ENCODE results near the gene DUSP2. TPM values are rescaled to one million over a fixed set of nuclear protein-coding genes. Genes with fewer than 3 reads are reported as not detected.

DUSP2 gene
- total RNA-seq, 4 donors from 2014 or later = 14.0 to 21.1 (median 15.6) TPM

DNA sequence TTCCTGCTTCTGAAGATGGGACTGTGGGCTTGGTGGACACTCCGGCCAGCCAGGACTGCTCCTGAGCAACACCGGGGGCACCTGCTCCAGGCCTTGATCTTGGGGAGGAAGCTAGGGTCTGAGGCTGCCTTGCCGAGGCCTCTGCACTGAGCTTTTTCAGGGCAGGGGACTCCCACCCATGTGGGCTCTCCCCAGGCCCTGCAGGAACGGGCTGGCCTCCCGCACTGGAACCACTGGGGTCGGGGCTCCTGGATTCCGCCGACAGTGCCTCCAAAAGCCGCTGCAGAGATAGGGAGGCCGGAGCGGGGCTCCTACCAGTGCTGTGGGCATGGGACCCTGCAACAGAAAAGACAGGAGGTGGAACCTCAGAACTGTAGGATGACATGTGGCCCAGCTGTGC lies 21.3 kb downstream of the DUSP2 start:
- no peak for DNase-seq (ENCODE audit: low spot score in 2 of 2)
- H3K27ac ChIP-seq = no peak overlapping the region
- H3K9me3 ChIP-seq = no peaks in the 10 kb centered on the region
- no peak overlapping the region for H3K4me3 ChIP-seq
- H3K4me1 ChIP-seq = no peaks in the 10 kb centered on the region
- 82 to 93% methylated on average over 8 to 11 of the region's 11 CpGs for WGBS, 2 donors
- H3K36me3 ChIP-seq = no peaks in the 10 kb centered on the region
- H3K27me3 ChIP-seq = peaks cover 0 to 27% of the 10 kb centered on the region in 2 donors
- TF ChIP-seq, protein P1, sequence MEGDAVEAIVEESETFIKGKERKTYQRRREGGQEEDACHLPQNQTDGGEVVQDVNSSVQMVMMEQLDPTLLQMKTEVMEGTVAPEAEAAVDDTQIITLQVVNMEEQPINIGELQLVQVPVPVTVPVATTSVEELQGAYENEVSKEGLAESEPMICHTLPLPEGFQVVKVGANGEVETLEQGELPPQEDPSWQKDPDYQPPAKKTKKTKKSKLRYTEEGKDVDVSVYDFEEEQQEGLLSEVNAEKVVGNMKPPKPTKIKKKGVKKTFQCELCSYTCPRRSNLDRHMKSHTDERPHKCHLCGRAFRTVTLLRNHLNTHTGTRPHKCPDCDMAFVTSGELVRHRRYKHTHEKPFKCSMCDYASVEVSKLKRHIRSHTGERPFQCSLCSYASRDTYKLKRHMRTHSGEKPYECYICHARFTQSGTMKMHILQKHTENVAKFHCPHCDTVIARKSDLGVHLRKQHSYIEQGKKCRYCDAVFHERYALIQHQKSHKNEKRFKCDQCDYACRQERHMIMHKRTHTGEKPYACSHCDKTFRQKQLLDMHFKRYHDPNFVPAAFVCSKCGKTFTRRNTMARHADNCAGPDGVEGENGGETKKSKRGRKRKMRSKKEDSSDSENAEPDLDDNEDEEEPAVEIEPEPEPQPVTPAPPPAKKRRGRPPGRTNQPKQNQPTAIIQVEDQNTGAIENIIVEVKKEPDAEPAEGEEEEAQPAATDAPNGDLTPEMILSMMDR (IDR thresholded peaks at IDR 0.05) = no peak

DNA sequence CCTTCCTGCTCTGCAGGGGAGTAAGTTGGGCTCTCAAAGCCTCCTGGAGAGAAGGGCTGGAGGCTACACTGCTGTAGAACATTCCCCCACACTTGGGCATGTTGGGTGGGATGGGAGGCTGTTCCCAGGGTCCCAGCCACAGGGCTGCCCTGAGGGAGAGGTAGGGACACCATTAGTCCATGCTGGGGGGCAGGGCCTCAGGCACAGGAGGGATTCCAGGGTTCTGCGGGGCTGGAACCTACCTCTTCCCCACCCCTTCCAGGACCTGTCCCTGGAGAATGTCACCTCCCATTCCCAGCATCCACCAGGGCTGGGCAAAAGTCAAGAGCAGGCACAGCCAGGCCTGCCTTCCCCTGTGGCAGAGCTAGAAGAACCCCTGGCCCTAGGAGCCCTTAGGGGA lies 21.9 kb downstream of the DUSP2 start:
- TF ChIP-seq EP300 (IDR thresholded peaks at IDR 0.05) (no peak), POLR2A (IDR thresholded peaks at IDR 0.05) (no peak)
- TF ChIP-seq, protein P1 (IDR thresholded peaks at IDR 0.05) = no peak
- H3K27ac ChIP-seq = no peak overlapping the region
- no peak for DNase-seq (ENCODE audit: low spot score in 2 of 2)
- peaks cover 0 to 33% of the 10 kb centered on the region in 2 donors for H3K27me3 ChIP-seq
- H3K36me3 ChIP-seq = no peaks in the 10 kb centered on the region
- no peaks in the 10 kb centered on the region for H3K4me1 ChIP-seq
- no peak overlapping the region for H3K4me3 ChIP-seq
- H3K9me3 ChIP-seq = no peaks in the 10 kb centered on the region
- 80% methylated on average over 1 of the region's 1 CpG; no CpG with 5 or more reads in 1 of the 2 donors for WGBS, 2 donors

DNA sequence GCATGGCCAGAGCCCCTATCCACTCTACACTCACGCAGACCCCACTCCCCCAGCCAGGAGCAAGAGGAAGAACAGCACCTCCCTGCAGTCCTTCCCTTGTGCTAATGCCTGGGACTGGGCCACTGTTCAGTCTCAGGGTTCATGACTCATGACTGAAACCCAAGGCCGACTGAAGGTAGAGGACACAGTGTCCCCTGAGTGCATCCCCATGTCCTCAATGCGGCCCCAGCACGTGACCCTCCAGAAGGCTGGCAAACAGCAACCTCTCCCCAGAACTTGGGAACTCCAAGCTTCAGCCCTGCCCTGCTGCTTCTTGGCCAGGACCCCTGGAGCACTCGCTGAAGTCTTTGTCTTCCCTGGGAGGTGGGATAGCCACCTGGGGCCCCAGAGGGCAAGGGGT lies 22.8 kb downstream of the DUSP2 start:
- Histone ChIP-seq H3K27me3 (peaks cover 0 to 42% of the 10 kb centered on the region in 2 donors), H3K4me3 (no peak overlapping the region), H3K27ac (no peak overlapping the region), H3K9me3 (no peaks in the 10 kb centered on the region), H3K36me3 (no peaks in the 10 kb centered on the region), H3K4me1 (peaks cover 0 to 2% (median under 1%) of the 10 kb centered on the region in 4 donors)
- WGBS, 2 donors = 77 to 86% methylated on average over 4 to 5 of the region's 5 CpGs
- no peak for DNase-seq (ENCODE audit: low spot score in 2 of 2)
- TF ChIP-seq, protein P1 (IDR thresholded peaks at IDR 0.05) = no peak
- TF ChIP-seq POLR2A (IDR thresholded peaks at IDR 0.05) (no peak), EP300 (IDR thresholded peaks at IDR 0.05) (no peak)

DNA sequence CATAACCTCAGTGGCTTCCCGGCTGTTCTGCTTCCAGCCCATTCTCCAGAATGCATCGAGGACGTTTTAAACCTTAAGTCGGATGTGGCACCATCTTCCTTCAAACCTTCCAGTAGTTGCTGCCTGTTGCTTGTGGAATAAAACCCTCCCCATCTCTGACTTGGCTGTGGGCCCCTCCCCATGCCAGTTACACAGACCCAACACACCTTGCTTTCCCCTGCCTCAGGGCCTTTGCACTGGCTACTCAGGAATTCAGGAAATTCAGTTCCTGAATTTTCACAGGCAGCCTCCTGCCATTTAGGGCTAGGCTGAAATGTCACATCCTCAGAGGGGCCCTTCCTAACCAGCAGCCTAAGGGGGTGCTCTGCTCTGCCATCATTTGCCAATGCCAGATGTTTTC lies 23.8 kb downstream of the DUSP2 start:
- no peak overlapping the region for H3K4me3 ChIP-seq
- no peaks in the 10 kb centered on the region for H3K9me3 ChIP-seq
- no peak for DNase-seq (ENCODE audit: low spot score in 2 of 2)
- TF ChIP-seq EP300 (IDR thresholded peaks at IDR 0.05) (no peak), POLR2A (IDR thresholded peaks at IDR 0.05) (no peak)
- TF ChIP-seq, protein P1 (IDR thresholded peaks at IDR 0.05) = no peak
- peaks cover 0 to 47% of the 10 kb centered on the region in 2 donors for H3K27me3 ChIP-seq
- H3K27ac ChIP-seq = no peak overlapping the region
- peaks cover 0 to 11% (median 3%) of the 10 kb centered on the region in 4 donors for H3K4me1 ChIP-seq
- WGBS, 2 donors = 89 to 90% methylated on average over 4 of the region's 4 CpGs
- H3K36me3 ChIP-seq = no peaks in the 10 kb centered on the region

DNA sequence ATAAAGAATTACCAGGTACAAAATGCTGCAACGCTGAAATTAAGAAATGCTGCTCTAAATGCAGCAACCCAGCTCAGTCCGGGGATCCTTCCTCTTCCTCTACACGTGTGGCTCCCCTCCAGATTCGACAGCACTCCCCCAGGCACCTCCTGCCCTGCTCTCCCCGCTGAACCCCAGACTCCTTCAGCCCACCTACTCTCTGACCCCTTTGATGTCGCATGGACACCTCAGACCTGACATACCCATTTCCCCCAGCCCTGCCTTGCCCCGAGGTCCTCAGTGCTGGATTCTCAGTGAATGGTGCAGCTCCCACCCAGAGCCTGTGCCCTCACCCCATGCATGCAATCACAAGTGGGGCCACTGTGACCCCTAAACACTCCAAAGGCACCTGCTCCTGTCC lies 24.2 kb downstream of the DUSP2 start:
- H3K27me3 ChIP-seq = peaks cover 0 to 51% of the 10 kb centered on the region in 2 donors
- peaks cover 0 to 15% (median 5%) of the 10 kb centered on the region in 4 donors for H3K4me1 ChIP-seq

More for the DNA sequence above, 24.2 kb downstream of the DUSP2 start:
- Histone ChIP-seq H3K9me3 (no peaks in the 10 kb centered on the region), H3K27ac (no peak overlapping the region), H3K36me3 (no peaks in the 10 kb centered on the region), H3K4me3 (no peak overlapping the region)
- DNase-seq (ENCODE audit: low spot score in 2 of 2) = no peak
- WGBS, 2 donors = 65 to 67% methylated on average over 7 of the region's 7 CpGs
- TF ChIP-seq, protein P1 (IDR thresholded peaks at IDR 0.05) = no peak
- TF ChIP-seq POLR2A (IDR thresholded peaks at IDR 0.05) (no peak), EP300 (IDR thresholded peaks at IDR 0.05) (no peak)
